ENCODE data around the gene ARMC2. TPM values are rescaled to one million over a fixed set of nuclear protein-coding genes. Genes with fewer than 3 reads are reported as not detected.

The ARMC2 gene
- total RNA-seq, 2 experiments from 2014 or later, result 12.2 to 13.6 TPM

- Mint-ChIP-seq H3K4me3 (no peak overlapping the region), H3K36me3 (ENCODE audit: low read depth) (no peaks in the 10 kb centered on the region), H3K27ac (no peak overlapping the region), H3K4me1 (peaks cover 25% of the 10 kb centered on the region), H3K9me3 (no peaks in the 10 kb centered on the region), H3K27me3 (no peaks in the 10 kb centered on the region)
- POLR2A ChIA-PET, result interaction anchor here (1.6 kb wide), 1 partner anchor 9 kb away, joined by 4 read pairs; no protein-coding TSS in a partner anchor
- CTCF ChIA-PET, result no interaction called here
- no peak for DNase-seq
Measured at GRCh38 chr6:108951351-108951953, 103.2 kb downstream of the ARMC2 start.

DNA sequence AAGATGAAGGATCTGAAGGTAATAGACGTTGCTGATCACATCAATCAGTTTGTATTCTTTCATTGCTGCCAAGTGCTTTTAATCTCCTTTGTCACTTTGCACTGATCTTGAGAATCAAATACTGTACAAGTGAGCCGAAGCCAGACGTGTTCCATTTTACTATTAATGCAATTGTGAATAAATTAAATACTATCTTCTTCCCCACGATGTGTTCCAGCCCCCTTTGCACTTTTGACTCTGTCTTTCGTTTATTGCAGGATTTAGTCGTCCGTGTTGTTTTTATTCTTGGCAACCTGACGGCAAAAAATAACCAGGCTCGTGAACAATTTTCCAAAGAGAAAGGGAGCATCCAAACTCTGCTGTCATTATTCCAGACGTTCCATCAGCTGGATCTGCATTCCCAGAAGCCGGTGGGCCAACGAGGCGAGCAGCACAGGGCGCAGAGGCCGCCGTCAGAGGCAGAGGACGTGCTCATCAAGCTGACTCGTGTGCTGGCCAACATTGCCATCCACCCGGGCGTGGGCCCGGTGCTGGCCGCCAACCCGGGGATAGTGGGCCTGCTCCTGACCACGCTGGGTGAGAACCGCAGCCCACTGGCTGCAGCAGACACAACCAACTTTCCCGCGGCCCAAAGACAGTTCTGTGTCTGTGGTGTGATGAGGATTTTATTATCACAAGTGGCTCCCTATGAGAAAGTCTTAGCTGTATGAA is 104.7 kb downstream of the ARMC2 start:
- Mint-ChIP-seq H3K36me3 (ENCODE audit: low read depth) (no peaks in the 10 kb centered on the region), H3K27me3 (no peaks in the 10 kb centered on the region), H3K27ac (no peak overlapping the region), H3K9me3 (no peaks in the 10 kb centered on the region), H3K4me1 (peaks cover 14% of the 10 kb centered on the region), H3K4me3 (no peak overlapping the region)
- ChIA-PET POLR2A (interaction anchor here (1.6 kb wide), 1 partner anchor 10 kb away, joined by 4 read pairs; no protein-coding TSS in a partner anchor), CTCF (no interaction called here)
- DNase-seq, result no peak

GRCh38 chr6:108953681-108954080 is 105.5 kb downstream of the ARMC2 start:
- H3K4me1 Mint-ChIP-seq, result peaks cover 14% of the 10 kb centered on the region
- no peak for DNase-seq
- no peak overlapping the region for H3K27ac Mint-ChIP-seq
- POLR2A ChIA-PET, result no interaction called here
- no peaks in the 10 kb centered on the region for H3K27me3 Mint-ChIP-seq
- no peaks in the 10 kb centered on the region for H3K9me3 Mint-ChIP-seq
- CTCF ChIA-PET, result interaction anchor here (0.6 kb wide), 1 partner anchor 1528 kb away, joined by 3 read pairs; no protein-coding TSS in a partner anchor
- H3K4me3 Mint-ChIP-seq, result no peak overlapping the region
- no peaks in the 10 kb centered on the region for H3K36me3 Mint-ChIP-seq (ENCODE audit: low read depth)

DNA sequence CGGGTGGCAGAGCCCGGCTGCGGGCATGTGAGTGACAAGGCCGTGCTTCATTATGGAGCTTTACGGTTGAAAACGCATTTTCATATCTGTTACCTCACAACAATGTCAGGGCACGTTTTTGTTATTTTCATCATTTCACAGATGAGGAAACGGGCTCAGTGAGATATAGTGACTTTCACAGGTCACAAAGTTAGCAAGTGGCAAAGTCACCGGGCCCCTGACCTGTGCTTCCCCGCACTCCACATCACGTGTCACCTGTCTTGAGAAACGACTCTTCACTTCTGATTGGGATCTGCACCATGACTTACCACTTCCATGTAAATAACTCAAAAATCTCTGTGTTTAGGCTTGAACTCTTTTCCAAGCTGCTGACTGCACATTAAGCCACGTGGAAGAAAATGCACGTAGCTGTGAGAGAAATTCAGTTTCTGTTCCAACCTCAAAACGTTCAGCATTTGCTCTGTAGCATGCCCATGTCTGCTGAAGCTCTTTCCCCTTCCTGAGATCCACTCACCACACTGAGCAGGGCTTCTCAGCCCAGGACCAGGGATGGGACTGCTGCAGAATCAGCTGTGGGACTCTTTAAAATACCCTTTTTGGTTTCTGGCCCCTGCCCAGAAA is 107.2 kb downstream of the ARMC2 start:
- no peak overlapping the region for H3K4me3 Mint-ChIP-seq
- POLR2A ChIA-PET, result interaction anchor here (1.2 kb wide), 2 partner anchors 12 to 54 kb away, joined by 3 to 4 read pairs; no protein-coding TSS in a partner anchor
- no peak for DNase-seq
- H3K27ac Mint-ChIP-seq, result no peak overlapping the region
- no peaks in the 10 kb centered on the region for H3K9me3 Mint-ChIP-seq
- peaks cover 25% of the 10 kb centered on the region for H3K4me1 Mint-ChIP-seq
- H3K36me3 Mint-ChIP-seq (ENCODE audit: low read depth), result no peaks in the 10 kb centered on the region
- CTCF ChIA-PET, result interaction anchor here (0.7 to 1.5 kb wide), 5 partner anchors 15 to 118 kb away, joined by 3 to 4 read pairs (median 3); no protein-coding TSS in a partner anchor
- no peaks in the 10 kb centered on the region for H3K27me3 Mint-ChIP-seq

DNA sequence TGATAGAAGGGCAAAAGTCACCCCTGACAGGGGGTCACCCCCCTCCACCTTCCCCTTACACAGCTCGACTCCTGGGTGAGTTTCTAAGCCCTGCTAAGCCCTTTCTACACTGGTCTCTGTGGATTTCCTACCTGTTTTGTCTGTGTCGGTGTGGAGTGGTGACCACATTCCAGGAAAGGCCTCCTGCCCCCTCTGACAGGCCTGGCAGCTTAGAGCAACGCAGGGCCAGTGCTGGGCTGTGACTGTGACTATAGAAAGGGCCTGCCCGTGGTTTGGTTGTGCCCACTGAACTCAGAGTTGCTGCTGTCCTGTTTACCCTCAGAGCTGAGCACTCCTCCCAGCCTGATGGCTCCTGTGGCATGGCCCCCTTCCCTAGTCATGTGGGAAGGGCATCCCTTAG is 109.0 kb downstream of the ARMC2 start:
- no peak for DNase-seq
- no peaks in the 10 kb centered on the region for H3K27me3 Mint-ChIP-seq
- no peak overlapping the region for H3K27ac Mint-ChIP-seq
- H3K36me3 Mint-ChIP-seq (ENCODE audit: low read depth), result no peaks in the 10 kb centered on the region
- POLR2A ChIA-PET, result no interaction called here
- H3K4me3 Mint-ChIP-seq, result no peak overlapping the region
- peaks cover 25% of the 10 kb centered on the region for H3K4me1 Mint-ChIP-seq
- CTCF ChIA-PET, result no interaction called here
- H3K9me3 Mint-ChIP-seq, result no peaks in the 10 kb centered on the region

DNA sequence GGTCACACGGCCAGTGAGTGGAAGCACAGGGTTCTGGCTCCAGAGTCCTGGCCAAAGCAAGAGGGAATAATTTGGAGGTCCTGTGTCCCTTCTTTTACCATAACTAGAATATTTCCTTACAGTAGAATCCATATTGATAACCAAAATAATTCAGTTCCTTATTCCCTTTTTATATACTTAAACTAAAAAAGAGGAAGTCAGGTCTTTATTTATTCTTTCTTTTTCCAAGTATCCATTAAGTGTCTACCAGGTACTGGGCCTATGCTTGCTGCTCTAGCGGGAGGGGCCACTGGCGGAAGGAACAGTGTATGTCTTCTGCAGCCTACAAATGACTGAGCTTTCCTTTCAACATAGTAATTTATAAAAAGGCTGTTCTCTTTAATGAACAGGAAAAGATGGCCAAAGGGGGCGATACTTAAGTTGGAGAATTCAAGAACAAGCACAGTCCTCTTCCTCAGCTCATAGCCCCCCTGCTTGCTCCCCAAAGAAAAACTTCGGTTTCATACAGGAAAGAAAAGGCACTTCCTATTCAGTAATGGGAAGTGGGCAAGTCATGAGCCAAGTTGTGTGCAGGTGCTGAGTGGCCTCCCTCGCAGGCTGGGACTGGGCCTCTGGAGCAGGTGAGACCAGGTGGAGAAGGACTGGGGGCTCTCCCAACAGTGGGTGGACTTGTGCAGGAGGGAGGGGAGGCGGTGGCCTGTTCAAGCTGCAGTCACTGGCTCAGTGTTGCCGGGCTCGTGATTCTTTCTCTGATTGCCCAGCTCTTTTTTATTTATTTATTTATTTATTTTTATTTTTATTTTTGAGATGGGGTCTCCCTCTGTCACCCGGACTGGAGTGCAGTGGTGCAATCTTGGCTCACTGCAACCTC is 110.9 kb downstream of the ARMC2 start:
- Mint-ChIP-seq H3K27me3 (no peaks in the 10 kb centered on the region), H3K4me1 (peaks cover 25% of the 10 kb centered on the region), H3K9me3 (no peaks in the 10 kb centered on the region), H3K4me3 (no peak overlapping the region), H3K36me3 (ENCODE audit: low read depth) (no peaks in the 10 kb centered on the region), H3K27ac (peak overlapping the region; percentile 27)
- ChIA-PET POLR2A (interaction anchor here (0.9 kb wide), 1 partner anchor 51 kb away, joined by 3 read pairs; no protein-coding TSS in a partner anchor), CTCF (no interaction called here)
- DNase-seq, result no peak

DNA sequence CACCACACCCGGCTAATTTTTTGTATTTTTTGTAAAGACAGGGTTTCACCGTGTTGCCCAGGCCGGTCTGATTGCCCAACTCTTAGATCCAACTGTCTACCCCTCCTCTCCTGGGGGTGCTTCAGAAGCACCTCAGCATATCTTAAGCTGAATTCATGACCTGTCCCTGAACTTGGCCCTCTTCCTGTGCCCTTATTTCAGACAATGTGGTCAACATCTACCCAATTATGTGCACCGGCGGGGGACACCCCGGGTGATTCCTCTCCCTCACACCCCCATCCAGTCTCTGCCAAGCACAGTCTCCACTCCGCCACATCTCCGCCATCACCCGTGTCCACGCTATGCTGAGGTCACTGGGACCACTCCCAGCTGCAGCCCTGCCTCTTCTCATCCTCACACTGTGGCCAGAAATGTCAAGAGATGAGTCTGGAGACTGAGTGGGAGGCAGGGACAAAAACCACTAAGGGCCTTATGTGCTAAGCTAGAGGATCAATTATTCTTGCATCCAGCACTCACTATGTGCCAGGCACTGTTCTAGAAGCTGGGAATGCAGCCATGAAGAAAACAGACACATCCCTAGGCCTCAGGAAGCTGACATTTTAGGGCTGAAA is 111.9 kb downstream of the ARMC2 start:
- Mint-ChIP-seq H3K4me3 (no peak overlapping the region), H3K36me3 (ENCODE audit: low read depth) (no peaks in the 10 kb centered on the region), H3K9me3 (no peaks in the 10 kb centered on the region), H3K27ac (no peak overlapping the region), H3K4me1 (peaks cover 19% of the 10 kb centered on the region), H3K27me3 (no peaks in the 10 kb centered on the region)
- POLR2A ChIA-PET, result interaction anchor here (0.9 kb wide), 1 partner anchor 50 kb away, joined by 3 read pairs; no protein-coding TSS in a partner anchor
- no peak for DNase-seq
- CTCF ChIA-PET, result no interaction called here

DNA sequence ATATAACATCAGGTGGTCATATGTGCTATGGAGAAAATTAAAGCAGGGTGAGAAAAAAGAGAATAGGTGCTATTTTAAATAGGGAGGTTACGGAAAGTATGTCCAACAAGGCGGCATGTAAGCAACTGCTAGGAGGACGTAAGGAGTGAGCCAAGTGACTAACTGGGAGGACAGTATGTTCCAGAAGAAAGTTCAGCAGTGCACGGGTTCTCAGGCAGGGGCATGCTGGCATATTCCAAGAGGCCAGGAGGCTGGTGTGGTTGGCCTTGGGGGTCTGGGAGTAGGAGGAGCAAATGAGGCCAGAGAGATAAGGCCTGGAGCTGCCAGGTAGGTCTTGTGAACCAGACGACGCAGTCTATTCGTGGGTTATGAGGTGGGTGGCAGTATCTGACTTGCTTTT is 112.4 kb downstream of the ARMC2 start:
- CTCF ChIA-PET, result no interaction called here
- Mint-ChIP-seq H3K4me1 (peaks cover 14% of the 10 kb centered on the region), H3K27ac (no peak overlapping the region)

DNA sequence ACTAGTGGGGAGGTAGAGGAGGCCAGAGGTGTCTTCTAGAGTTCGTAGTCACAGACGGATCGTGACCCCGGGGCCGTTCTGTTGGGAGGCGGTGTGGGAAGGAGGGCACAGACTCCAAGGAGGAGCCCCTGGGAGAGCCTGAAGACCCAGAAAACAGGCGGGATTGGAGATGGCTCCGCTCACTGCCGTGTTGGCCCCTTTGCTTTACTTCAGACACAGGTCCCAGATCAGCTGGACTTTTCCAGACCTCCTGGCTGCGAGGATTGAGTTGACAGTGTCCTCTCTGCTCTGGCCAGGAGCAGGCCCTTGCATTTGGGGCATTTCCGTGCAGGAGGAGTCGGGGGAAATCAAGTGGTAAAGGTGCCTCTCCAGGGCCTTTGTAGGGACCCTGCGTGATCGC is 112.9 kb downstream of the ARMC2 start:
- Mint-ChIP-seq H3K4me3 (no peak overlapping the region), H3K27ac (no peak overlapping the region), H3K36me3 (ENCODE audit: low read depth) (no peaks in the 10 kb centered on the region), H3K4me1 (peaks cover 11% of the 10 kb centered on the region), H3K27me3 (no peaks in the 10 kb centered on the region), H3K9me3 (no peaks in the 10 kb centered on the region)
- CTCF ChIA-PET, result no interaction called here
- POLR2A ChIA-PET, result no interaction called here
- no peak for DNase-seq

More for the DNA sequence above, 112.4 kb downstream of the ARMC2 start:
- Mint-ChIP-seq H3K36me3 (ENCODE audit: low read depth) (no peaks in the 10 kb centered on the region), H3K4me3 (no peak overlapping the region), H3K9me3 (no peaks in the 10 kb centered on the region), H3K27me3 (no peaks in the 10 kb centered on the region)
- no peak for DNase-seq
- POLR2A ChIA-PET, result no interaction called here

DNA sequence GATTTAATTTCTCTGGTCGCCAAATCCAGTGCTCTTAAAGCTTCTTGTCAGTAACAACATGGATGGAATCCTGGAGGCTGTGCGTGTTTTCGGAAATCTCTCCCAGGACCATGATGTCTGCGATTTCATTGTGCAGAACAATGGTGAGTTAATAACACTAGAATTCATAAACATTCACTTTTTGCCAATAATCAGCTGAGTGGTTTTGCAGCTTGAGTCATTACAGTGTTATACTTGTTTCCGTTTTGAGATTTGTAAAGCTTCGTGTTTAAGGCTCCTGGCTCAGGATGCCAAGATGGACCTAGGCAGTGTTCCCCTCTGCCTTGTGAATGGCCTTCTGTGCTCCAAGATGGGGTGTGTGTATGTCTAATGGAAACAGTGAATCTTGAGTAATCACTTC is 113.8 kb downstream of the ARMC2 start:
- Mint-ChIP-seq H3K4me3 (no peak overlapping the region), H3K27ac (no peak overlapping the region)
- CTCF ChIA-PET, result no interaction called here

GRCh38 chr6:108966251-108966650 is 118.0 kb downstream of the ARMC2 start:
- no peak for DNase-seq
- ChIA-PET POLR2A (interaction anchor here (1.0 to 1.2 kb wide), 2 partner anchors 30 to 128 kb away, joined by 3 read pairs; partner anchors contain the start of gene SESN1), CTCF (no interaction called here)
- no peak overlapping the region for H3K4me3 Mint-ChIP-seq
- H3K36me3 Mint-ChIP-seq (ENCODE audit: low read depth), result no peaks in the 10 kb centered on the region
- H3K27ac Mint-ChIP-seq, result no peak overlapping the region
- no peaks in the 10 kb centered on the region for H3K27me3 Mint-ChIP-seq
- H3K9me3 Mint-ChIP-seq, result no peaks in the 10 kb centered on the region
- H3K4me1 Mint-ChIP-seq, result peaks cover 16% of the 10 kb centered on the region

More for the DNA sequence above, 113.8 kb downstream of the ARMC2 start:
- DNase-seq, result no peak
- H3K27me3 Mint-ChIP-seq, result no peaks in the 10 kb centered on the region
- peaks cover 17% of the 10 kb centered on the region for H3K4me1 Mint-ChIP-seq
- H3K36me3 Mint-ChIP-seq (ENCODE audit: low read depth), result no peaks in the 10 kb centered on the region
- H3K9me3 Mint-ChIP-seq, result no peaks in the 10 kb centered on the region
- POLR2A ChIA-PET, result no interaction called here

GRCh38 chr6:108966855-108967755 is 118.9 kb downstream of the ARMC2 start:
- CTCF ChIA-PET, result no interaction called here

More at GRCh38 chr6:108966855-108967755, 118.9 kb downstream of the ARMC2 start:
- Mint-ChIP-seq H3K9me3 (no peaks in the 10 kb centered on the region), H3K4me1 (peaks cover 19% of the 10 kb centered on the region), H3K27me3 (no peaks in the 10 kb centered on the region), H3K27ac (no peak overlapping the region), H3K36me3 (ENCODE audit: low read depth) (no peaks in the 10 kb centered on the region), H3K4me3 (no peak overlapping the region)
- peak; percentile 40 for DNase-seq
- POLR2A ChIA-PET, result interaction anchor here (1.0 to 1.2 kb wide), 2 partner anchors 31 to 127 kb away, joined by 3 read pairs; partner anchors contain the start of gene SESN1

All from activated CD4-positive, alpha-beta memory T cell treated with anti-CD3 and anti-CD28 coated beads, Interleukin-2, amount 10 ng/mL, durations not matched to agents 7 days and 5 days (primary cell).